Glutamatergic neuron (in vitro differentiated cells): Measurements from ENCODE around the gene FIBCD1. TPM values are rescaled to one million over a fixed set of nuclear protein-coding genes. Genes with fewer than 3 reads are reported as not detected.

Experiments
- DNase-seq: peaks from one replicate; pipeline ENCODE4 v3.0.0; 2022
- H3K27ac Mint-ChIP-seq: one replicate; pipeline ENCODE4 v1.8.0; 2020; ENCODE audit warnings: mild to moderate bottlenecking, mixed read lengths, inconsistent platforms; ENCODE audit not compliant: unreplicated experiment
- H3K27me3 Mint-ChIP-seq: one replicate; pipeline ENCODE4 v1.8.0; 2020; ENCODE audit warnings: mild to moderate bottlenecking, moderate library complexity, mixed read lengths, inconsistent platforms; ENCODE audit not compliant: unreplicated experiment
- H3K36me3 Mint-ChIP-seq: one replicate; pipeline ENCODE4 v1.8.0; 2020; ENCODE audit warnings: mild to moderate bottlenecking, mixed read lengths, inconsistent platforms; ENCODE audit not compliant: unreplicated experiment
- H3K4me1 Mint-ChIP-seq: one replicate; pipeline ENCODE4 v1.8.0; 2020; ENCODE audit warnings: mild to moderate bottlenecking, low read depth, mixed read lengths, inconsistent platforms; ENCODE audit not compliant: unreplicated experiment
- H3K4me3 Mint-ChIP-seq: one replicate; pipeline ENCODE4 v1.8.0; 2020; ENCODE audit warnings: mild to moderate bottlenecking, mixed read lengths, inconsistent platforms; ENCODE audit not compliant: unreplicated experiment
- H3K9me3 Mint-ChIP-seq: one replicate; pipeline ENCODE4 v1.8.0; 2020; ENCODE audit warnings: mild to moderate bottlenecking, moderate library complexity, mixed read lengths, inconsistent platforms; ENCODE audit not compliant: unreplicated experiment
- total RNA-seq: library from RNA; stranded (reverse); fragmentation: NEBNext Ultra II Directional; extraction: Animal tissue kit (Norgen Biotek cat#: 25700); gene quantifications from one replicate; pipeline ENCODE4 v1.2.1, GENCODE V29; 2021; ENCODE audit not compliant: unreplicated experiment
- TF ChIP-seq, protein P1 (sequence below): fragments of 200-600 bp; sonication (generic); IDR thresholded peaks from one replicate; pipeline ENCODE4 v1.5.0; 2021; ENCODE audit not compliant: partially characterized antibody, unreplicated experiment

The FIBCD1 gene
- total RNA-seq, 1 donor from 2014 or later, result not detected

DNA sequence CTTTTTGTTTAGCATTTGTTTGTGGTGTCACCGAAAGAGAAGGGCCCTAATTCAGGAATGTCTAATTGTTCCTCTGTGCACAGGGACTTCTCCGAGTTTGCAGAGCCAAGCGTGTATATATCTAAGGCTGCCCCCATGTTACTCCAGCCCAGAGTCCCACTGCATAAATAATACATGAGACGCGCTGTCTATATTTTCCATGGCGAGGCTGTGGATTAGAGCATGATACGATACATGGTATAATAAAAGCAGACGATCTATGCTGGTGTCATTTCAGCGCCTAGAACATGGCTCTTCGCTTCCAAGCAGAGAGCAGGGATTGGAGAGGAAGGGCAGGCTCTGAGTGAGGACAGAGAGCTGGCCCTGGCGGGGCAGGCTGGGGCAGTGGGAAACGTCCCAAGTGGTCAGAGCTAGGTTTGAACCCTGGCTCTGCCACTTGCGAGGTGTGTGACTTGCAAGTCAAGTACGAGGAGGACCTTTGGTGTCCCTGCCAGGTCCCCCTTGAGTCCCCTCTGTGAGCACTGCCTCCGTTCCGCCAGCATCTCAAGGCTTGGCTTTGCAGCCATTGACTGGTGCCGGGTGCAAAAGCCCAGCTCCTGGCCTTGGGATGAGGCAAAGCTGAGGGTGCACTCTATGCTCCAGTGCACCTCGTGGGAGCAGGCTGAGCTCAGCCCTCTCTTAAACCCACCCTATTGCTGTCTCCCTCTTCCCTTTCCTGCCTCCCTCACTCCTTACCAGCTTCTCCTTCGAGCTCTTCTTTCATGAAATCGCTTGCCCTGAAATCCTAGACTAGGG, 40.7 kb upstream of the FIBCD1 start:
- H3K27me3 Mint-ChIP-seq, result peaks cover 8% of the 10 kb centered on the region
- DNase-seq, result no peak
- no peak overlapping the region for H3K27ac Mint-ChIP-seq
- peaks cover 3% of the 10 kb centered on the region for H3K9me3 Mint-ChIP-seq
- H3K4me1 Mint-ChIP-seq, result peaks cover 18% of the 10 kb centered on the region
- TF ChIP-seq, protein P1, sequence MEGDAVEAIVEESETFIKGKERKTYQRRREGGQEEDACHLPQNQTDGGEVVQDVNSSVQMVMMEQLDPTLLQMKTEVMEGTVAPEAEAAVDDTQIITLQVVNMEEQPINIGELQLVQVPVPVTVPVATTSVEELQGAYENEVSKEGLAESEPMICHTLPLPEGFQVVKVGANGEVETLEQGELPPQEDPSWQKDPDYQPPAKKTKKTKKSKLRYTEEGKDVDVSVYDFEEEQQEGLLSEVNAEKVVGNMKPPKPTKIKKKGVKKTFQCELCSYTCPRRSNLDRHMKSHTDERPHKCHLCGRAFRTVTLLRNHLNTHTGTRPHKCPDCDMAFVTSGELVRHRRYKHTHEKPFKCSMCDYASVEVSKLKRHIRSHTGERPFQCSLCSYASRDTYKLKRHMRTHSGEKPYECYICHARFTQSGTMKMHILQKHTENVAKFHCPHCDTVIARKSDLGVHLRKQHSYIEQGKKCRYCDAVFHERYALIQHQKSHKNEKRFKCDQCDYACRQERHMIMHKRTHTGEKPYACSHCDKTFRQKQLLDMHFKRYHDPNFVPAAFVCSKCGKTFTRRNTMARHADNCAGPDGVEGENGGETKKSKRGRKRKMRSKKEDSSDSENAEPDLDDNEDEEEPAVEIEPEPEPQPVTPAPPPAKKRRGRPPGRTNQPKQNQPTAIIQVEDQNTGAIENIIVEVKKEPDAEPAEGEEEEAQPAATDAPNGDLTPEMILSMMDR, result no peak
- no peaks in the 10 kb centered on the region for H3K36me3 Mint-ChIP-seq
- H3K4me3 Mint-ChIP-seq, result no peak overlapping the region

GRCh38 chr9:130977811-130978221, 38.8 kb upstream of the FIBCD1 start:
- H3K9me3 Mint-ChIP-seq, result peaks cover 5% of the 10 kb centered on the region
- TF ChIP-seq, protein P1, result no peak
- peaks cover 8% of the 10 kb centered on the region for H3K27me3 Mint-ChIP-seq
- H3K27ac Mint-ChIP-seq, result no peak overlapping the region
- H3K36me3 Mint-ChIP-seq, result no peaks in the 10 kb centered on the region
- no peak overlapping the region for H3K4me3 Mint-ChIP-seq
- no peak for DNase-seq
- peaks cover 17% of the 10 kb centered on the region for H3K4me1 Mint-ChIP-seq

DNA sequence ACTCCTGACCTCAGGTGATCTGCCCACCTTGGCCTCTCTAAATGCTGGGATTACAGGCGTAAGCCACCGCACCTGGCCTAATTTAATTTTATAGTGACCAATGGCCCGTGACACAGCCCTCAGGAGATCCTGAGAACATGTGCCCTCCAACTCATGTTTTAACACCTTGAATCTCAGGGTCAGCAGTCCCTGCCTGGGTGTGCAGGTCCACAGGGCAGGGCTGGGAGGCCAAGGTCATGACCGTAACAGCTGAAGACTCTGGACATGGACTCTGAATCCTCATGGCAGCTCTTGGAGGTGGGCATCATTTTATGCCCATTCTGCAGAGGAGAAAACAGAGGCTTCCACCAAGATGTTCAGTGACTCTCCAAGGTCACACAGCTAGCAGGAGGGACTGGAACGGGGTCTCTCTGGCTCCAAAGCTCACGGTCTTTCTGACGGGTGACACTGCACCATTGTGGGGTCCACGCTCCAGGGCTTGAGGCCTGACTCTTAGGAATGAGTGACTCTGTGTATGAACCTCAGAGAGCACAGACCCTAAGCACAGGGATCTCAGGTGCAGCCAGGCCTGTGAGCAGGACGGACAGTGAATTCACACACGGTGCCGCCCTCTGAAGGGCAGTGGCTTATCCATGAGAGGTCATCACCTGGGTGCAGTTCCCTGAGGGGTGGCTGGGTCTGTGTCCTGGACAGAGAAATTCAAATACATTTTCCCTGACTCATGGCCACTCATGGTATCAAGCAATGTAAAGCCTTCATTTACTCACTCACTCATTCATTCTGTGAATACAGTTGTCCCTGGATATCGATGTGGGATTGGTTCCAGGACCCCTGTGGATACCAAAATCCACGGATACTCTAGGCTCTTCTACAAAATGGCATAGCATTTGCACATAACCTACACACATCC, 37.1 kb upstream of the FIBCD1 start:
- H3K27ac Mint-ChIP-seq, result no peak overlapping the region
- peaks cover 19% of the 10 kb centered on the region for H3K4me1 Mint-ChIP-seq
- H3K9me3 Mint-ChIP-seq, result peaks cover 3% of the 10 kb centered on the region
- H3K27me3 Mint-ChIP-seq, result peaks cover 11% of the 10 kb centered on the region
- TF ChIP-seq, protein P1, result no peak
- DNase-seq, result no peak
- H3K4me3 Mint-ChIP-seq, result no peak overlapping the region
- H3K36me3 Mint-ChIP-seq, result no peaks in the 10 kb centered on the region

DNA sequence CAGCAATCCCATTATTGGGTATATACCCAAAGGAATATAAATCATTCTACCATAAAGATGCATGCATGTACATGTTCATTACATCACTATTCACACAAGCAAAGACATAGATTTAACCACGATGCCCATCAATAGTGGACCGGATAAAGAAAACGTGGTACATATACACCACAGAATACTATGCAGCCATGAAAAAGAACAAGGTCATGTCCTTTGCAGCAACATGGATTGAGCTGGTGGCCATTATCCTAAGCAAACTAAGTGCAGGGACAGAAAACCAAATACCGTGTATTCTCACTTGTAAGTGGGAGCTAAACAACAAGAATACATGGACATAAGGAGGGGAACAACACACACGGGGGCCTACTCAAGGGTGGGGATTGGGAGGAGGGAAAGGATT, 36.1 kb upstream of the FIBCD1 start:
- TF ChIP-seq, protein P1, result no peak
- H3K4me3 Mint-ChIP-seq, result no peak overlapping the region
- peaks cover 10% of the 10 kb centered on the region for H3K27me3 Mint-ChIP-seq

DNA sequence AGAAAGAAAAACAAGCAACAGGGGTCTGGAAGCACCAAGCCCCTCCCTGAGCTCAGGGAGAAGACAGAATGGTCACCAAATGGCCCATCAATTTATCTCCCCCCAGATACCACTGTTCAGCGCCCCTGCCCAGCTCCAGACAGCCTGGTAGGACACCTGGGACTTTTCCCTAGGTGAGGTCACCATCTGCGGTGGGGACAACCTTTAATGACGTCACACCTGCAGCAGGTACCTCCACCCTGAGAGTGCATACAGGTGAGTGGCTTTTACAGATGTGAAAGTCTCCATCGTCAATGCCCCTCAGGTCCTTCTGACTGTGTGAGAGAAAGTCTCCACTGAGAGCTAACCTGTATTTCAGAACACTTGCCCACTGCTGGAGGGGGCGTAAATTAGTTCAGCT, 35.6 kb upstream of the FIBCD1 start:
- H3K9me3 Mint-ChIP-seq, result peaks cover 3% of the 10 kb centered on the region
- H3K4me1 Mint-ChIP-seq, result peaks cover 14% of the 10 kb centered on the region
- no peak for DNase-seq
- H3K4me3 Mint-ChIP-seq, result no peak overlapping the region
- H3K27ac Mint-ChIP-seq, result no peak overlapping the region
- peaks cover 8% of the 10 kb centered on the region for H3K27me3 Mint-ChIP-seq
- TF ChIP-seq, protein P1, result no peak
- H3K36me3 Mint-ChIP-seq, result no peaks in the 10 kb centered on the region

More for the DNA sequence above, 36.1 kb upstream of the FIBCD1 start:
- H3K36me3 Mint-ChIP-seq, result no peaks in the 10 kb centered on the region
- no peak for DNase-seq
- H3K4me1 Mint-ChIP-seq, result peaks cover 14% of the 10 kb centered on the region
- H3K27ac Mint-ChIP-seq, result no peak overlapping the region
- H3K9me3 Mint-ChIP-seq, result peaks cover 3% of the 10 kb centered on the region
